Measurements from ENCODE around the gene LTB4R2. TPM values are rescaled to one million over a fixed set of nuclear protein-coding genes. Genes with fewer than 3 reads are reported as not detected.

LTB4R2 gene
- total and polyA plus RNA-seq, 2 donors (not counting 1 experiment from before 2014, with no cell fraction given), result 10.7 to 11.7 TPM

GRCh38 chr14:24277071-24277470 lies 32.9 kb upstream of the LTB4R2 start:
- H3K27me3 ChIP-seq (replicated peaks in 1 of 4; ENCODE audit: control extremely low read depth in 1 of 4, control insufficient read depth in 3 of 4, insufficient read depth in 4 of 4, low read length in 3 of 4), result no peaks in the 10 kb centered on the region
- peak overlapping the region; percentile 74 for H3K27ac Mint-ChIP-seq
- intact Hi-C loops (cut with micrococcal nuclease), result loop anchor here (10.0 kb wide), 1 partner anchor 132 kb away; the partner anchor contains the start of genes EMC9, PSME2 and RNF31
- H2AFZ ChIP-seq (ENCODE audit: insufficient read depth, low read depth, low read length, poor library complexity, severe bottlenecking), result peak overlapping the region; percentile 52
- H3K36me3 ChIP-seq (replicated peaks in 1 of 2; ENCODE audit: control extremely low read depth in 1 of 2, control insufficient read depth in 1 of 2, extremely low read depth in 1 of 2, insufficient read depth in 2 of 2, low read length in 1 of 2), result no peaks in the 10 kb centered on the region
- H3K9me3 ChIP-seq (ENCODE audit: control extremely low read depth in 1 of 3, control insufficient read depth in 2 of 3, insufficient read depth in 1 of 3, low read length in 2 of 3), result peaks cover 0 to 10% (median 0%) of the 10 kb centered on the region in 3 donors
- H3K4me3 Mint-ChIP-seq, result peak overlapping the region; percentile 4
- H3K79me2 ChIP-seq (ENCODE audit: control insufficient read depth, insufficient read depth, low read length), result peaks cover 37% of the 10 kb centered on the region
- H3K4me1 ChIP-seq (ENCODE audit: control insufficient read depth in 2 of 2, insufficient read depth in 2 of 2, low read length in 2 of 2), result peaks cover 60 to 79% of the 10 kb centered on the region in 2 donors
- no peak overlapping the region for H3K9ac ChIP-seq (ENCODE audit: low read length)
- no peak overlapping the region for H3K4me3 ChIP-seq (ENCODE audit: control extremely low read depth in 1 of 5, extremely low read depth in 1 of 5, insufficient read depth in 1 of 5, low read depth in 2 of 5, low read length in 4 of 5)
- H3K9me3 Mint-ChIP-seq (ENCODE audit: insufficient read depth), result no peaks in the 10 kb centered on the region
- no peaks in the 10 kb centered on the region for H4K20me1 ChIP-seq (ENCODE audit: control insufficient read depth, insufficient read depth, low read length, poor library complexity, severe bottlenecking)
- peak overlapping the region; percentile 50 for H3K4me2 ChIP-seq (replicated peaks; ENCODE audit: low read depth, low read length, poor library complexity, severe bottlenecking)
- TF ChIP-seq EZH2 (IDR thresholded peaks at IDR 0.05; ENCODE audit: borderline replicate concordance, insufficient read depth, low read depth, low read length, poor library complexity, severe bottlenecking), result no peak
- POLR2A ChIA-PET, result interaction anchor here (1.2 to 1.5 kb wide), 2 partner anchors 13 to 35 kb away, joined by 3 to 4 read pairs; partner anchors contain the start of gene TINF2
- H3K27me3 Mint-ChIP-seq, result no peaks in the 10 kb centered on the region
- H3K27ac ChIP-seq (ENCODE audit: low read length in 2 of 2), result peak overlapping the region; percentile 65 to 80
- ATAC-seq (ENCODE audit: low read depth) (no peak), DNase-seq (no peak)
- CTCF ChIA-PET, result interaction anchor here (1.5 to 7.1 kb wide), 4 partner anchors 16 to 35 kb away, joined by 7 to 93 read pairs (median 26); partner anchors contain the start of genes CIDEB, DHRS1, LTB4R2 and NOP9
- peaks cover 85% of the 10 kb centered on the region for H3K4me1 Mint-ChIP-seq
- WGBS (ENCODE audit: insufficient coverage), result 96% methylated on average over 6 of the region's 6 CpGs

DNA sequence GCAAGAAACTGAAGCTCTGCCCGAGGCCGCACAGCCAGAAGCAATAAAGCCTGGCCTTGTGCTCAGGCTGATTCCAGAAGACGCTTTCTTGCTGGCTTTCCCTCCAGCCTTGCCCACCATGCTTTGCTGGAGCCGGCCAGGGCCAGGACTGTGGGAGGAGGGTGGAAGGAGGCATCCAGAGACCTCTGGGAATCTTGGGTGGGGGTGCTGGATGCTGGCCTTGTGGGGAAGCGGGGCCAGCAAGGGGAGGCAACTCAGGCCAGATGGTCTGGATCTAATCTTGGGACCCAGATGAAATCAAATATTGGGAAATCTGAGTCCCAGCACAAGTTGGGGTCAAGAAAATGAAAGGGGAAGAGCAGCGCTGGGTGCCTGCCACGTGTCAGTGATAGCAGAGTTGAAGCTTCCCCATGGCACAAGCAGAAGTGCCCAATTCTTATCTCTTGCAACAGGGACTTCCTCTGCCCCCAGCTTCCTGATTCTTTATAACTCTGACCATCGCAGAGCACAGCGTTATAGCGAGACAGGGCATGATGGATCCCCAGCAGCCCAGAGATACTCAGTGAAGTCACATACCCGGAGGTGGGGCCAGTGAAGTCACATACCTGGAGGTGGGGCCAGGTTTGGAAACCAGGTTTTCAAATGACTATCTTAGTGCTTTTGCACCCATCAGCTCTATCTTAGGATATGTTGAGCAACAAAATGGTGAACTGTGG lies 32.2 kb upstream of the LTB4R2 start:
- Histone ChIP-seq H3K27ac (ENCODE audit: low read length in 2 of 2) (peak overlapping the region; percentile 65 to 80), H3K4me2 (replicated peaks; ENCODE audit: low read depth, low read length, poor library complexity, severe bottlenecking) (peak overlapping the region; percentile 50), H3K36me3 (replicated peaks in 1 of 2; ENCODE audit: control extremely low read depth in 1 of 2, control insufficient read depth in 1 of 2, extremely low read depth in 1 of 2, insufficient read depth in 2 of 2, low read length in 1 of 2) (no peaks in the 10 kb centered on the region), H3K79me2 (ENCODE audit: control insufficient read depth, insufficient read depth, low read length) (peaks cover 33% of the 10 kb centered on the region), H3K27me3 (replicated peaks in 1 of 4; ENCODE audit: control extremely low read depth in 1 of 4, control insufficient read depth in 3 of 4, insufficient read depth in 4 of 4, low read length in 3 of 4) (no peaks in the 10 kb centered on the region), H3K9me3 (ENCODE audit: control extremely low read depth in 1 of 3, control insufficient read depth in 2 of 3, insufficient read depth in 1 of 3, low read length in 2 of 3) (peaks cover 0 to 10% (median 0%) of the 10 kb centered on the region in 3 donors), H3K4me1 (ENCODE audit: control insufficient read depth in 2 of 2, insufficient read depth in 2 of 2, low read length in 2 of 2) (peaks cover 53 to 77% of the 10 kb centered on the region in 2 donors), H3K9ac (ENCODE audit: low read length) (peak overlapping the region; percentile 16), H3K4me3 (ENCODE audit: control extremely low read depth in 1 of 5, extremely low read depth in 1 of 5, insufficient read depth in 1 of 5, low read depth in 2 of 5, low read length in 4 of 5) (peak overlapping the region in 1 of 5 experiments; percentile 21), H2AFZ (ENCODE audit: insufficient read depth, low read depth, low read length, poor library complexity, severe bottlenecking) (peak overlapping the region; percentile 52), H4K20me1 (ENCODE audit: control insufficient read depth, insufficient read depth, low read length, poor library complexity, severe bottlenecking) (no peaks in the 10 kb centered on the region)
- ChIA-PET POLR2A (interaction anchor here (1.2 to 1.5 kb wide), 2 partner anchors 13 to 36 kb away, joined by 3 to 4 read pairs; partner anchors contain the start of gene TINF2), CTCF (interaction anchor here (0.9 to 7.1 kb wide), 5 partner anchors 15 to 36 kb away, joined by 3 to 93 read pairs (median 15); partner anchors contain the start of genes CIDEB, DHRS1, LTB4R2 and NOP9)
- TF ChIP-seq, protein P1, sequence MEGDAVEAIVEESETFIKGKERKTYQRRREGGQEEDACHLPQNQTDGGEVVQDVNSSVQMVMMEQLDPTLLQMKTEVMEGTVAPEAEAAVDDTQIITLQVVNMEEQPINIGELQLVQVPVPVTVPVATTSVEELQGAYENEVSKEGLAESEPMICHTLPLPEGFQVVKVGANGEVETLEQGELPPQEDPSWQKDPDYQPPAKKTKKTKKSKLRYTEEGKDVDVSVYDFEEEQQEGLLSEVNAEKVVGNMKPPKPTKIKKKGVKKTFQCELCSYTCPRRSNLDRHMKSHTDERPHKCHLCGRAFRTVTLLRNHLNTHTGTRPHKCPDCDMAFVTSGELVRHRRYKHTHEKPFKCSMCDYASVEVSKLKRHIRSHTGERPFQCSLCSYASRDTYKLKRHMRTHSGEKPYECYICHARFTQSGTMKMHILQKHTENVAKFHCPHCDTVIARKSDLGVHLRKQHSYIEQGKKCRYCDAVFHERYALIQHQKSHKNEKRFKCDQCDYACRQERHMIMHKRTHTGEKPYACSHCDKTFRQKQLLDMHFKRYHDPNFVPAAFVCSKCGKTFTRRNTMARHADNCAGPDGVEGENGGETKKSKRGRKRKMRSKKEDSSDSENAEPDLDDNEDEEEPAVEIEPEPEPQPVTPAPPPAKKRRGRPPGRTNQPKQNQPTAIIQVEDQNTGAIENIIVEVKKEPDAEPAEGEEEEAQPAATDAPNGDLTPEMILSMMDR (IDR thresholded peaks at IDR 0.05), result no peak
- no peak for TF ChIP-seq EZH2 (IDR thresholded peaks at IDR 0.05; ENCODE audit: borderline replicate concordance, insufficient read depth, low read depth, low read length, poor library complexity, severe bottlenecking)
- 71% methylated on average over 8 of the region's 11 CpGs for WGBS (ENCODE audit: insufficient coverage)
- H3K27ac Mint-ChIP-seq, result peak overlapping the region; percentile 93
- peaks cover 81% of the 10 kb centered on the region for H3K4me1 Mint-ChIP-seq
- intact Hi-C loops (cut with micrococcal nuclease), result loop anchor here (2.0 to 10.0 kb wide), 2 partner anchors 35 to 133 kb away; partner anchors contain the start of genes EMC9, PSME2, RNF31 and TINF2
- H3K9me3 Mint-ChIP-seq (ENCODE audit: insufficient read depth), result no peaks in the 10 kb centered on the region
- H3K4me3 Mint-ChIP-seq, result peak overlapping the region; percentile 33
- ATAC-seq (ENCODE audit: low read depth) (no peak), DNase-seq (peak; percentile 73)
- H3K27me3 Mint-ChIP-seq, result no peaks in the 10 kb centered on the region

All from B cell (primary cell).